Measurements from ENCODE around the gene INPP5E.

INPP5E gene

GRCh38 chr9:136394312-136395019 lies 45.2 kb downstream of the INPP5E start:
- peaks cover 0 to 12% (median 11%) of the 10 kb centered on the region in 4 experiments for H3K4me1 ChIP-seq (ENCODE audit: control extremely low read depth in 1 of 4, control insufficient read depth in 4 of 4, insufficient read depth in 4 of 4, low read length in 3 of 4)
- POLR2A ChIA-PET, result no interaction called here
- no peaks in the 10 kb centered on the region for H3K27me3 ChIP-seq (replicated peaks in 2 of 5; ENCODE audit: control insufficient read depth in 4 of 5, insufficient read depth in 5 of 5, low read length in 4 of 5)
- no peak overlapping the region for H3K4me3 ChIP-seq (ENCODE audit: control insufficient read depth in 1 of 7, extremely low read depth in 1 of 7, insufficient read depth in 4 of 7, low read depth in 2 of 7, low read length in 6 of 7)
- over 99% methylated on average over 18 of the region's 21 CpGs for WGBS (ENCODE audit: insufficient coverage)
- H3K27ac ChIP-seq (ENCODE audit: insufficient read depth in 1 of 2, low read depth in 1 of 2, low read length in 2 of 2, poor library complexity in 1 of 2, severe bottlenecking in 2 of 2), result no peak overlapping the region
- CTCF ChIA-PET, result interaction anchor here (0.6 to 1.0 kb wide), 2 partner anchors 22 to 304 kb away, joined by 3 to 4 read pairs; no protein-coding TSS in a partner anchor
- peaks cover 5 to 85% (median 59%) of the 10 kb centered on the region in 4 experiments for H3K36me3 ChIP-seq (ENCODE audit: control insufficient read depth in 4 of 4, insufficient read depth in 4 of 4, low read length in 3 of 4)
- no peak for DNase-seq
- no peaks in the 10 kb centered on the region for H3K9me3 ChIP-seq (ENCODE audit: control extremely low read depth in 1 of 5, control insufficient read depth in 4 of 5, insufficient read depth in 2 of 5, low read depth in 1 of 5, low read length in 4 of 5)

GRCh38 chr9:136393531-136393930 lies 46.1 kb downstream of the INPP5E start:
- ChIA-PET POLR2A (no interaction called here), CTCF (interaction anchor here (1.0 to 1.3 kb wide), 2 partner anchors 8 to 22 kb away, joined by 3 read pairs; no protein-coding TSS in a partner anchor)
- peaks cover 7 to 91% (median 65%) of the 10 kb centered on the region in 4 experiments for H3K36me3 ChIP-seq (ENCODE audit: control insufficient read depth in 4 of 4, insufficient read depth in 4 of 4, low read length in 3 of 4)

GRCh38 chr9:136392538-136393449 lies 46.9 kb downstream of the INPP5E start:
- ChIA-PET POLR2A (no interaction called here), CTCF (interaction anchor here (0.7 to 1.3 kb wide), 4 partner anchors 8 to 168 kb away, joined by 3 read pairs; no protein-coding TSS in a partner anchor)
- Histone ChIP-seq H3K27me3 (replicated peaks in 2 of 5; ENCODE audit: control insufficient read depth in 4 of 5, insufficient read depth in 5 of 5, low read length in 4 of 5) (no peaks in the 10 kb centered on the region), H3K9me3 (ENCODE audit: control extremely low read depth in 1 of 5, control insufficient read depth in 4 of 5, insufficient read depth in 2 of 5, low read depth in 1 of 5, low read length in 4 of 5) (no peaks in the 10 kb centered on the region), H3K36me3 (ENCODE audit: control insufficient read depth in 4 of 4, insufficient read depth in 4 of 4, low read length in 3 of 4) (peaks cover 7 to 89% (median 70%) of the 10 kb centered on the region in 4 experiments), H3K4me3 (ENCODE audit: control insufficient read depth in 1 of 7, extremely low read depth in 1 of 7, insufficient read depth in 4 of 7, low read depth in 2 of 7, low read length in 6 of 7) (no peak overlapping the region), H3K27ac (ENCODE audit: insufficient read depth in 1 of 2, low read depth in 1 of 2, low read length in 2 of 2, poor library complexity in 1 of 2, severe bottlenecking in 2 of 2) (no peak overlapping the region), H3K4me1 (ENCODE audit: control extremely low read depth in 1 of 4, control insufficient read depth in 4 of 4, insufficient read depth in 4 of 4, low read length in 3 of 4) (no peaks in the 10 kb centered on the region)
- 97% methylated on average over 20 of the region's 21 CpGs for WGBS (ENCODE audit: insufficient coverage)
- DNase-seq, result no peak

More at GRCh38 chr9:136393531-136393930, 46.1 kb downstream of the INPP5E start:
- H3K4me3 ChIP-seq (ENCODE audit: control insufficient read depth in 1 of 7, extremely low read depth in 1 of 7, insufficient read depth in 4 of 7, low read depth in 2 of 7, low read length in 6 of 7), result no peak overlapping the region
- no peaks in the 10 kb centered on the region for H3K9me3 ChIP-seq (ENCODE audit: control extremely low read depth in 1 of 5, control insufficient read depth in 4 of 5, insufficient read depth in 2 of 5, low read depth in 1 of 5, low read length in 4 of 5)
- H3K4me1 ChIP-seq (ENCODE audit: control extremely low read depth in 1 of 4, control insufficient read depth in 4 of 4, insufficient read depth in 4 of 4, low read length in 3 of 4), result peaks cover 0 to 3% (median 1%) of the 10 kb centered on the region in 4 experiments
- WGBS (ENCODE audit: insufficient coverage), result 90% methylated on average over 9 of the region's 17 CpGs
- H3K27me3 ChIP-seq (replicated peaks in 2 of 5; ENCODE audit: control insufficient read depth in 4 of 5, insufficient read depth in 5 of 5, low read length in 4 of 5), result no peaks in the 10 kb centered on the region
- H3K27ac ChIP-seq (ENCODE audit: insufficient read depth in 1 of 2, low read depth in 1 of 2, low read length in 2 of 2, poor library complexity in 1 of 2, severe bottlenecking in 2 of 2), result no peak overlapping the region
- no peak for DNase-seq

GRCh38 chr9:136391737-136392537 lies 47.7 kb downstream of the INPP5E start:
- Histone ChIP-seq H3K27ac (ENCODE audit: insufficient read depth in 1 of 2, low read depth in 1 of 2, low read length in 2 of 2, poor library complexity in 1 of 2, severe bottlenecking in 2 of 2) (no peak overlapping the region), H3K36me3 (ENCODE audit: control insufficient read depth in 4 of 4, insufficient read depth in 4 of 4, low read length in 3 of 4) (peaks cover 8 to 91% (median 74%) of the 10 kb centered on the region in 4 experiments), H3K4me1 (ENCODE audit: control extremely low read depth in 1 of 4, control insufficient read depth in 4 of 4, insufficient read depth in 4 of 4, low read length in 3 of 4) (no peaks in the 10 kb centered on the region), H3K4me3 (ENCODE audit: control insufficient read depth in 1 of 7, extremely low read depth in 1 of 7, insufficient read depth in 4 of 7, low read depth in 2 of 7, low read length in 6 of 7) (no peak overlapping the region), H3K9me3 (ENCODE audit: control extremely low read depth in 1 of 5, control insufficient read depth in 4 of 5, insufficient read depth in 2 of 5, low read depth in 1 of 5, low read length in 4 of 5) (no peaks in the 10 kb centered on the region), H3K27me3 (replicated peaks in 2 of 5; ENCODE audit: control insufficient read depth in 4 of 5, insufficient read depth in 5 of 5, low read length in 4 of 5) (no peaks in the 10 kb centered on the region)
- no peak for DNase-seq
- ChIA-PET POLR2A (no interaction called here), CTCF (interaction anchor here (1.0 to 1.5 kb wide), 3 partner anchors 9 to 167 kb away, joined by 3 to 8 read pairs (median 3); no protein-coding TSS in a partner anchor)
- 95% methylated on average over 26 of the region's 28 CpGs for WGBS (ENCODE audit: insufficient coverage)

- H3K4me3 ChIP-seq (ENCODE audit: control insufficient read depth in 1 of 7, extremely low read depth in 1 of 7, insufficient read depth in 4 of 7, low read depth in 2 of 7, low read length in 6 of 7), result no peak overlapping the region
- H3K4me1 ChIP-seq (ENCODE audit: control extremely low read depth in 1 of 4, control insufficient read depth in 4 of 4, insufficient read depth in 4 of 4, low read length in 3 of 4), result no peaks in the 10 kb centered on the region
- H3K9me3 ChIP-seq (ENCODE audit: control extremely low read depth in 1 of 5, control insufficient read depth in 4 of 5, insufficient read depth in 2 of 5, low read depth in 1 of 5, low read length in 4 of 5), result no peaks in the 10 kb centered on the region
- no peak for DNase-seq
- no peak overlapping the region for H3K27ac ChIP-seq (ENCODE audit: insufficient read depth in 1 of 2, low read depth in 1 of 2, low read length in 2 of 2, poor library complexity in 1 of 2, severe bottlenecking in 2 of 2)
- ChIA-PET POLR2A (no interaction called here), CTCF (interaction anchor here (1.2 to 1.7 kb wide), 5 partner anchors 8 to 76 kb away, joined by 3 to 6 read pairs (median 4); no protein-coding TSS in a partner anchor)
- no peaks in the 10 kb centered on the region for H3K27me3 ChIP-seq (replicated peaks in 2 of 5; ENCODE audit: control insufficient read depth in 4 of 5, insufficient read depth in 5 of 5, low read length in 4 of 5)
- peaks cover 7 to 82% (median 62%) of the 10 kb centered on the region in 4 experiments for H3K36me3 ChIP-seq (ENCODE audit: control insufficient read depth in 4 of 4, insufficient read depth in 4 of 4, low read length in 3 of 4)
- WGBS (ENCODE audit: insufficient coverage), result 93% methylated on average over 5 of the region's 14 CpGs
Observed at GRCh38 chr9:136389396-136389795, 50.2 kb downstream of the INPP5E start.

GRCh38 chr9:136387217-136387616 lies 52.4 kb downstream of the INPP5E start:
- WGBS (ENCODE audit: insufficient coverage), result 97% methylated on average over 19 of the region's 19 CpGs
- no peaks in the 10 kb centered on the region for H3K27me3 ChIP-seq (replicated peaks in 2 of 5; ENCODE audit: control insufficient read depth in 4 of 5, insufficient read depth in 5 of 5, low read length in 4 of 5)
- POLR2A ChIA-PET, result interaction anchor here (0.6 kb wide), 1 partner anchor 64 kb away, joined by 3 read pairs; no protein-coding TSS in a partner anchor
- no peak overlapping the region for H3K27ac ChIP-seq (ENCODE audit: insufficient read depth in 1 of 2, low read depth in 1 of 2, low read length in 2 of 2, poor library complexity in 1 of 2, severe bottlenecking in 2 of 2)
- CTCF ChIA-PET, result interaction anchor here (0.8 to 2.3 kb wide), 5 partner anchors 10 to 64 kb away, joined by 3 to 7 read pairs (median 3); no protein-coding TSS in a partner anchor
- H3K4me3 ChIP-seq (ENCODE audit: control insufficient read depth in 1 of 7, extremely low read depth in 1 of 7, insufficient read depth in 4 of 7, low read depth in 2 of 7, low read length in 6 of 7), result no peak overlapping the region
- H3K36me3 ChIP-seq (ENCODE audit: control insufficient read depth in 4 of 4, insufficient read depth in 4 of 4, low read length in 3 of 4), result peaks cover 15 to 81% (median 58%) of the 10 kb centered on the region in 4 experiments
- no peaks in the 10 kb centered on the region for H3K4me1 ChIP-seq (ENCODE audit: control extremely low read depth in 1 of 4, control insufficient read depth in 4 of 4, insufficient read depth in 4 of 4, low read length in 3 of 4)
- no peaks in the 10 kb centered on the region for H3K9me3 ChIP-seq (ENCODE audit: control extremely low read depth in 1 of 5, control insufficient read depth in 4 of 5, insufficient read depth in 2 of 5, low read depth in 1 of 5, low read length in 4 of 5)
- DNase-seq, result no peak

Measured in common myeloid progenitor, CD34-positive (primary cell).